AG10803 (cell line): Measurements from ENCODE around the gene CASQ2.

ENCODE experiments used
- DNase-seq: peaks from one replicate; pipeline ENCODE4 v3.0.0; 2010; ENCODE audit warnings: low read depth
- H3K4me3 ChIP-seq: 2 replicates; pipeline ENCODE4 v1.5.1; 2011; ENCODE audit warnings: mild to moderate bottlenecking, low read length, control low read depth
- TF ChIP-seq, protein P1 (sequence below): conservative IDR thresholded peaks from 2 replicates; pipeline ENCODE4 v1.5.1; 2011; ENCODE audit warnings: mild to moderate bottlenecking, low read length, control low read depth, inconsistent platforms

The CASQ2 gene

DNA sequence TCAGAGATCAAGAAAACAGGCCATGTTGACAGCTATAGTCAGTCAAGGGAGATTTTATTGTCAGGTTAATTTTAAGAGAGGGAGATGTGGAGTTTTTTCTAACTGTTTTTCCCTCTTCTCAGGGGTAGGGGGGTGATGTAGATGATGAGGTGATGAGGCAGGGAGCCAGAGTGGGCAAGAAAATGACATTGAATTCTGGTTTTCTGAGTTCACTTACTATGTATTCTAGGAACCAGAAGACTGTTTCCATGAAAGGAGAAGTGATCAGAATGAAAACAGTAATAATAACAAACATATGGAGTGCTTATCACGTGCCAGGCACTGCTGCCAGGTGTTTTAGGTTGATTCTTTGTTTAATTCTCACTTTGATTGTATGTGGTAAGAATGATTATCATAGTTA lies 40.2 kb downstream of the CASQ2 start:
- no peak for DNase-seq
- no peak overlapping the region for H3K4me3 ChIP-seq
- TF ChIP-seq, protein P1, sequence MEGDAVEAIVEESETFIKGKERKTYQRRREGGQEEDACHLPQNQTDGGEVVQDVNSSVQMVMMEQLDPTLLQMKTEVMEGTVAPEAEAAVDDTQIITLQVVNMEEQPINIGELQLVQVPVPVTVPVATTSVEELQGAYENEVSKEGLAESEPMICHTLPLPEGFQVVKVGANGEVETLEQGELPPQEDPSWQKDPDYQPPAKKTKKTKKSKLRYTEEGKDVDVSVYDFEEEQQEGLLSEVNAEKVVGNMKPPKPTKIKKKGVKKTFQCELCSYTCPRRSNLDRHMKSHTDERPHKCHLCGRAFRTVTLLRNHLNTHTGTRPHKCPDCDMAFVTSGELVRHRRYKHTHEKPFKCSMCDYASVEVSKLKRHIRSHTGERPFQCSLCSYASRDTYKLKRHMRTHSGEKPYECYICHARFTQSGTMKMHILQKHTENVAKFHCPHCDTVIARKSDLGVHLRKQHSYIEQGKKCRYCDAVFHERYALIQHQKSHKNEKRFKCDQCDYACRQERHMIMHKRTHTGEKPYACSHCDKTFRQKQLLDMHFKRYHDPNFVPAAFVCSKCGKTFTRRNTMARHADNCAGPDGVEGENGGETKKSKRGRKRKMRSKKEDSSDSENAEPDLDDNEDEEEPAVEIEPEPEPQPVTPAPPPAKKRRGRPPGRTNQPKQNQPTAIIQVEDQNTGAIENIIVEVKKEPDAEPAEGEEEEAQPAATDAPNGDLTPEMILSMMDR, result no peak

DNA sequence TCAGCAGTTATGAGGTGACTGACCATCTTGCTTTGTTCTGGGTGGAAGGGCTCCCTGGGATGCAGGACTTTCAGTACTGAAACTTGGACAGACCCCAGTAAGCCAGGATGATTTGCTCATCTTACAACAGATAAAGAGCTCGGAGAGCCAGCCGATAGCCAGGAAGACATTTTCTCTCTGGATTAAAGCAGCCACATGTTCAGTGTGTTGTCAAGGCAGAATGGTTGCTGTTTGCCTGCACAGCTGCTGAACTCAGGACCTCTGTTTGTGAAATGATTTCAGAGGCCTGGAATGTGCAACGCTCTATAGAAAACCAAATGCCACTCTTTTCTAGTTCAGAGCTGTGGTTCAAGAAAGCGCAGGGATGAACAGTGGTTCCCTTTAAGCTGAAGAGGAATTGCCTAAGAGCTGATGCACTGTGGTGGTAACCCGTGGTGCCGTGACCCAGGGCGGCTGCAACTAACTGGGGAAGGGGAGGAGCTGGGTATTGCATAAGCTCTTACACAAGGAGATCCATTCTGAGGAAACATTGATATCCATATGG lies 40.7 kb downstream of the CASQ2 start:
- TF ChIP-seq, protein P1, result no peak
- DNase-seq, result peak; percentile 93
- no peak overlapping the region for H3K4me3 ChIP-seq

DNA sequence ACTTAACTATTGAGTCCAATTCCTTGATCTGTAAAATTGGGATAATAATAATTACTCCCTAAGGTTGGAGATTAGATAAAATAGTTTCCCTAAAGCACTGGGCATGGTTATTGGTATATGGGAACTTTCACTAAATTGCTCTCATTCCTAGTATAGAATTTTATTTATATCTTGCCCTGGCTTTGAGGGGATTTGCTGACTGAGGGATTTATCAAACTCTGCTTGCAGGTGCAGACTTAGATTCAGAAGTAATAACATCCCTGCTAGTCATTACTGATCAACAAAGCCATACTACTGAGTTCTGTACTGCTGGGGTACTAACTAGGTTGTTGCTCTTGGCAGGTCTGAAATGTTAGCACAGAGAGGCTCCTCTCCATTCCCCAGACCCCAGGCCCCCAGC lies 41.9 kb downstream of the CASQ2 start:
- TF ChIP-seq, protein P1, result no peak
- DNase-seq, result no peak
- H3K4me3 ChIP-seq, result no peak overlapping the region

DNA sequence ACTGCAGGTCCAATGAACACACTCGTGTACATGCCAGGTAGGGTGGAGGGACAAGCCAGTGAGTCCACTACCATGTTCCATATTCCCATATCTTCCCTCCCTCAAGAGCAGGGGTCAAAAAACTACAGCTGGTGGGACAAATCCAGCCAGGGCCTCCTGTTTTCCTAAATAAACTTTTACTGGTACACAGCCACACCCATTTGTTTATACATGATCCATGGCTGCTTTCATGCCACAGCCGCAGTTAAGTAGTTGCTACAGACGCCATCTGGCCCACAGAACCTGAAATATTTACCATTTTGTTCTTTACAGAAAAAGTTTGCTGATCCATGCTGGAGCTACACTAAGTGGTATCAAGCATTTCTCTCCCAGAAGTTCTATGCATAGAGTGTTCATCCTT lies 42.4 kb downstream of the CASQ2 start:
- no peak overlapping the region for H3K4me3 ChIP-seq
- DNase-seq, result no peak
- TF ChIP-seq, protein P1, result no peak

DNA sequence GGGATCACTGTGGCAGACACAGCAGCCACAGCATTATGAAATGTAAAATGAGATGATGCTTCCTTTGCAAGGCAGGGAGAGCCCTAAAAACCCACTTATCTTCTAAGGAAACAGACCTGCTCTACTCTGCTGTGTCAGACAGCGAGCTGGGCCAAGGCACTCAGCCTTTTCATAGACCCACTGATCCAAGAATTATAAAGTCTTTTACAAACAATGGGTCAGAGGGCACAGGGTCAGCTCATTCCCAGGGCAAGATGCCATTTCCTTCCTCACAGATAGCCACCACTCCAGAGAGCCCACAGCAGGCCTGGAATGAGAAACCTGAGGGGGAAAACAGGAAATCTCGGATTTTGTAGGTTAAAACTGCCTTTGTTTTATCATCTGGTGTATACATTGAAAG lies 42.9 kb downstream of the CASQ2 start:
- H3K4me3 ChIP-seq, result no peak overlapping the region
- no peak for DNase-seq
- TF ChIP-seq, protein P1, result no peak

DNA sequence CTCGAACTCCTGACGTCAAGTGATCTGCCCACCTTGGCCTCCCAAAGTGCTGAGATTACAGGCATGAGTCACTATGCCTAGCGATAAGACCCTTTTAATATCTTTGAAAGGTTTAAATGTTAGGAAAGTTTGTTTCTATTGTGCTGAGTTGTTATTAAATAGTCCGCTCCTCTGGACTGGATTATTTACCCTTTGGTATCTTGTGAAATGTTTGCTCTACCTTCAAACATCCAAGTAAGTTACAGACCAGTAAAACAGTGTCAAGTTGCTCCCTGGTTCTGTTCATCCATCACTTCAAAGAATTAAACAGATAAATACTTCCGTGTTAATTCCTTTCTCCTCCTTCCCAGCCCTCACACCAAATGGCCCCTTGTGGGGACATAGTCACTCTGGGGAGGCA lies 44.8 kb downstream of the CASQ2 start:
- no peak for DNase-seq
- H3K4me3 ChIP-seq, result no peak overlapping the region
- TF ChIP-seq, protein P1, result no peak

DNA sequence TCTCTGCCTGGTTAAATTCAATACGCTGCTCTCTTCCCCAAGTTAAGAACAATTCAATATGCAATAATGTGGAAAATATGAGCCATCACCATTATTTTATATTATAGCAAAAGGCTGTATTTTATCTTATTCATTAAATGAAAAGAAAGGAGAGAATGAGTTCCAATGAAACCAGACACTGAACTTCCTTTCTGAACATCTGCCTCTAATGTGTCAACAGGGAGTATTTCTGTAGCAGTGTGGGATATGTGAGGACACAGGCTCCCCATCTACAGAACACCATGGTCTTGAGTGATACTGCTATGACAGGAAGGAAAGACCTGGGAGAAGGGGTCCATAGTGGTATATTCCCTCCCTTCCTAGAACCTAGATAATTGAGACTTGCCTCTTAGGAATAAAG lies 46.3 kb downstream of the CASQ2 start:
- TF ChIP-seq, protein P1, result no peak
- DNase-seq, result no peak
- no peak overlapping the region for H3K4me3 ChIP-seq
